GM18861 (cell line): ENCODE data around the gene PLCB1.
"Not testable (repeated sequence)": the region's sequence is repeated elsewhere in the genome, so short reads cannot be mapped to it uniquely, and the experiment has no call there.

Experiments used
- ATAC-seq: cut with Tn5 transposase; IDR thresholded peaks from one replicate; pipeline ENCODE4 v1.9.1; 2021; ENCODE audit not compliant: unreplicated experiment

Gene PLCB1

DNA sequence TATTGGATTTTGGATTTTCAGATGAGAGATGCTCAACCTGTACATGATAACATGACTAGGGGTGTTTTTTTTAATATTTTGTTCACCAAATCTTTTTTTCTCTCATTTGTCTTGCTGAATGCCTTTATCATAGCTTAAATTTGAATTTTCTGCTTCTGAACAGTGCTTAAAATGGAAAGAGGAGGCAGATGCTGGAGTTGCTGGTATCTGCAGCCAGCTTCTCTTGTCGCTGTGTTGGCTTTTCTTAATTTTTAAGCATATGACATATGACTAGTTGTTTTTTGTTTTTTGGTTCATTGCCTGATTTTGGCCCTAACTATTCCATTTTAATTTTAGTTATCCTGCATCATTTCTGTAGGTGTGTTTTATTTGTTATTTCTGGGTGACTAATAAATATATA lies 196.1 kb downstream of the PLCB1 start:
- no peak for ATAC-seq

DNA sequence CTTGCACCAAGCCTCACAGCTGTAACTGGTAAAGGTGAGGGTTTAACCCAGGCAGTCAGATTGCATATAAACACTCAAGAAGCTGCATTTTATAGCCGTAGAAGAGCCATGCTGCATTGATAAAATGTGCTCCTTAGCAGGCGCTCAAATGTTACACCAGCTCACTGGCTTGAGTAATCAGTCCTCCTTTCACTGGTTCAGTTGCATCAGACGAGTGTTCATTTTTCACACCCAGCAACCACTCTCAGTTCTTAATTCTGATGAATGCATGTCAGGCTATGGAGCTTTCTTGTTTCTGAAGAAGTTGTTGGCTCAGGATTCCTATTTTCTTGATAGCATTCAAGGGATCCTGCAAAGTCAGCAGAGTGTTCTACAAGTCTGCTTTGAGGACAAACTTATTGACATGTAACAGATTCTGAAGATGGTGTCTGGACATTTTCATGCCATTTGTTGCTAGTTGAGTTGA lies 198.3 kb downstream of the PLCB1 start:
- ATAC-seq, result no peak

DNA sequence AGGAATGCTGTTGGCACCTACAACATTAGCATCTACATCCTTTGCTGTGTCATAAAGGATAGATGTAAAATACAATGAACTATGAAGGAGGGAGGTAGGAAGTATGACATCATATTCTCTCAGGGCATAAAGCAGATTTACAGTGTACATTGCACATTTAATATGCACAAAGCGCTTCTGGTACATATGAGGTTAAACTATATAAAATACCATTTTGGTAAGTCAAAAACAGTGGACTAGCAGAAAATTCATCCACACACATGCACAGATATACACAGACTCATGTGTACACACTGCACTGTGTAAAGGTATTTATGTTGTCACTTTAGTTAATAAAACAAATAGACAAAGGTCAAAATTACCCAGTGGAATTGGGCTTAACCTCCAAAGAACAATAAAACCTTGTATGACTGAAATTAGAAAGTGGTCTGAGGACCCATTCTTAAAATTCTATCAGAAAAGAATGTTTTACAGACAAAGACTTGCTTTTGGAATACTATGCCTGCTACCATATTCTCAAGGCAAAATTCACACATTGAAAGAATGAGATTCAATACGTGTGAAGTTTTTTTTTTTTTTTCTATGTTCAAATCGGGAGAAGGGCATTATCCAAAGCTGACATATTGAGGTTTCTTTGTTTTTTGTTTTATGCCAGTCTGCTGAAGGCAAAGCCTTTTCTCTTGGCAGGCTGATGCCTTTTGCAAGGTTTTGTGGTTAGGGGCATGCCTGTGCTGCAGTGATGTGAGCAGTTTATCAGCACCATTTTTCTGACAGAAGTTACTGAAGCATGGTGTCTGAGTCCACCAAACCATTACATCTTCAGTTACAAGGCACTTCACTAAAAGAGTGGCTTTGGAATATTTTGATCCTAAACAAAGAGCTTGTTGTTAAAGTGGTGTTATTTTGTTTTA lies 199.0 kb downstream of the PLCB1 start:
- no peak for ATAC-seq

DNA sequence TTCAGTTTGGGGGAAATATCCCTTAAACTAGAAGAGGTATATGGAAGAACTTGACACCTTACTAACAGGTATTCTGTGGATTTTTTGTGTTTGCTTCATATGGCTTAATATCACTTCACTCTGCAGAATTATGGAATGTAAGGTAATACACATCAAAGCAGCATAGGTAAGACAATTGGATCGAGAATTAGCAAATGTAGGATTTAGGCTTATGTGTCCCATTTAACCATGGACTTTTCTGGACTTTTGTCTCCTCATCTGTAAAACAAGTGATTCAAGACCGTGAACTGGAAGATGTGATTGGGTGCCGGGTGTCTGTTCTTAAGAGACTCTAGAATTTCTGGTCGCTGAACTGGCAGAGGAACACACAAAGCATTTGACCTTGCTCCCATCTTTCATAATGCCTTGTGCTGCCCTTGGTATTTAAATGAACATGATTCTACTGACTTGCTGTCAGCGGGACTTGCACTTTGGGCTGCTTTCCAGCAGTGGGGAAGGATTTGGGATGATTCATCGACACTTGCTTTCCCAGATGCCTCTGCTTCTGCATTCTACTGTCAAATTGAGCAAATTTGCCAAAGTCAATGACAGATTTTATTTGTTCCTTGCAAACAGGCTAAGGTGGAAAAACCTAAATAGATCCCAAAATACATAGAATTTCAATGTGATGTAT lies 199.8 kb downstream of the PLCB1 start:
- no peak for ATAC-seq

DNA sequence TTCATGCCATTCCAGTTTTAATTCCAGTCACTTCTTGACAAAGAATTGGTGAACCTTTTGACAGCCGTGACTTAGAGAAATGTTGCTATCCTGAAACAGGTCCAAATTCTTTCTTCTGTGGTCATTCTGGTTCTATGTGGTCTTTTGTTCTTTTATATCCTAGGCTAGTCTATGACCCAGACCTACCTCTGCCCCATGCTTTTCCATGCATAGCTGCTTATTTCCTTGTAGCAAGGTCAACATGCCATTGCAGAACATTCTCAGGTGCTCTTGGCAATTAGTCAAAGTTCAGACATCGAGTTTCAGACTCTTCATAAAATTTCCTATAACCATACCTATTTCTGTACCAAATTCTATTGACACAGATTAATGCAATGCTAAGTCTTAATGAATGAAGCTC lies 202.6 kb downstream of the PLCB1 start:
- ATAC-seq, result no peak

DNA sequence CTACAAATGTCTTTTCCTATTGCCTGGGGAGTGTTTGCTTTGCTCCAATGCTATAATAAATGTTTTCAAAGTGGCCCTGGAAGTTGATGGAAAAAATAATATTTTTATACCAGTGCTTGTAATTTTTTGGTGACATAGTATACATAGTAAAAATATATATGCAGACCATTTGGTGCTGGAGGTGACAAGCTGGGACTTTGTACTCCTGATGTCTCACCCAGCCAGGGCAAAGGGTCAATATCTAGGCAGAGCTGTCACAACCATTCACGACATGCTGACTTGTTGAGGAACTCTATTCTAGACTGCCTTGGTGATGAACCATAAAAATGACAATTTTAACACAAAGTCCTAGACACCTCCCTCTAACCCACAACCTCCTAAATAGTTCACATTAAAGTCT lies 203.0 kb downstream of the PLCB1 start:
- ATAC-seq, result no peak

DNA sequence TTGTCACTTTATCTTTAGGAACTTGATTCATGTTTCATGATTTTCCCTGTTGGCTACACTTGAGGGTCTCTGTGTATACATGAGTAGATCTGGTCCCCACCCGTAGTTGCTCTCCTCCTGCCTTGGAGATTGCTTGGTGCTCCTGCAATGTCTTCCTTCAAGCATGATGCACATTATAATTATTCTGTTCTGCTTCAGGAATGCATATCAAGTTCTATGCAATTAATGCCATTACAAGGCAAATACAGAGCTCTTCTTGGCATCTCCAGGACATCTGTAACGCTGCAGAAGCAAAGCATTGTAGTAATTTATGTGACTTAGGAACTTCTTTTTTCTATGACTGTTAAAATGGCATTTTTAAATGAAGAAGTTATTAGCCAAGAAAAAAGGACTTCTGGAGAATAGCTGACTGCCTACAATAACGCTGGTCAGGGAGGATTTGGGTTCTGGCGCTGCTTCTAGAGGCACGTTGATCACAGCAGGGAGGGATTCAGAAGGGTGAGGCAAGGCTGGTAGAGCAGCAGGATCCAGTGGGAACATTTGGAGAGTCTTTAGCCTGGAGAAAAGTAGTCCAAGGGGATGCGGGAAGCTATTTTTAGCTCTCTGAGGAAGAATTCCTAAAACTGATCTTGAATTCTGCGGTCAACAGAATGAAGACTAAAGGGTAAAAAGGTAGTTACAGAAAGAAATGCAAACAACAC lies 203.6 kb downstream of the PLCB1 start:
- ATAC-seq, result no peak

DNA sequence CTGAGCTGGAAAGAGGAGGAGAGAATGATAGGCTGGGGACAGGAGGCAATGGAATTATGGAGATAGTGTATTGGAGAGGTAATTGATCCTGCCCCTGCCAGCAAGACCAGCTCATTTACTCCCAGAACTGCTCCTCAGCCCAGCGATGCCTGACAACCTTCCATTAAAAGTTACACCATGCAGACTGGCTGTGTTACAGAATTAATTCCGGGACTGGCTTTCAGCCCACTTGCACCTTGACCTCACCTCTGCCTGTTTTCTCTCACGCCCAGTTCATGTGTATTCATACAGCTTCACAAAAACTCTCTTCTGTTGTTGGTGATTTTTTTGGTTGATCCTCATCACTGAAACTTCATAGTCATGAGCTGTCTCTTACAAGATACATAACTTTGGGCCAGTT lies 207.3 kb downstream of the PLCB1 start:
- ATAC-seq, result no peak

DNA sequence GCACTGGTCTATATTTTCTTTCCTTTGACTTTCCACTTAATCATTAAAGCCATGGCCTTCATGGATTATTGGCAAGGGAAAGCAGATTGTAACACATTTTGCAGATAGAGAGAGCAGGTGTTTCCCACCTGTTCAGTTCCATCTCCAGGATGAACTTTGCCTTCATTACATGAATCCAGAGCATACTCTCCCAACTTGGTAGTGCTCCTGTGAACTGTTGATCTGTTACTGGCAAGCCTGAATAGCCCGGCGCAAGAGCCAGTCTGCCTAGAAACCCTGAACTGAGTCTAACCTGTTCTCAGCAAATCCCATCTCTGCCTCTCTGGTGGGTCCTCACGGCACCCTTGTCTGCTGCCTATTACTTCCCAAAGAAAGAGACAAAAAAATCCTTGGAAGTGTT lies 210.3 kb downstream of the PLCB1 start:
- no peak for ATAC-seq

DNA sequence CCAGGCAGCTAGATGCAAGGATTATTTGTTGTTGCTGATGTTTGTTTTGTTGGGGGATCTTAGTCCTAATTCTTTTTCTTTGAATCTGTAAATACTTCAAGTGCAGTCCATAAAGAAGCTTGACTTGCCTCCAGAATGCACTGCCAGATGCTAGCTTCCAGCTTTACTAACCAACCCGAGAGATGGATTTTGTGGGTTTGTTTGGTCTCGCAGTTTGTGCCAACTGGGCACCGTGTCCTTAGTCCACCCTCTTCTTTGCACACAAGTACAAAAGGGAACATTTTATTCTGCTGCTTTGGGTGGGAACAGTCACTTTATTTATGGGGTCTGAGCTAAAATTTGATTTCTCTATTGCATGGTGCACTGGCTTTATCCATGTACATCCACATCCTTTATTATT lies 212.0 kb downstream of the PLCB1 start:
- no peak for ATAC-seq

DNA sequence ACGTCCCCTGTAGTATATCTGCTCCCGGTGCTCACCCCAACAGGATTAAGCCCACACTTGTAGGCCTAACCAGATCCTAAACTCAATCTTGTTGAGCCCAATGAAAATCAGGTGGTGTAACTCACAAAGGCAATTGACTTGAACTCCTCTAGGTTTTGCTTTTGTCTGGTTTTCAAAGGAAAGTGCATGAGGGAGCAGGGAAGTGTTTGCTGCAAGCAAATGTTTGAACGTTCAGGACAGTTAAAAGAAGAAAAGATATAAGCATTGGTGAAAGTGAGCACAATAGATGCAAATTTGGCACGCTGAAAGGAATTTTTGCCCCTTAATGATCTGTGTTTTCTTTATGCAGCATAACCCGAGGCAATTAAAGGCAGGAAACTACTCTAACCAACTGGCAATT lies 212.6 kb downstream of the PLCB1 start:
- no peak for ATAC-seq

DNA sequence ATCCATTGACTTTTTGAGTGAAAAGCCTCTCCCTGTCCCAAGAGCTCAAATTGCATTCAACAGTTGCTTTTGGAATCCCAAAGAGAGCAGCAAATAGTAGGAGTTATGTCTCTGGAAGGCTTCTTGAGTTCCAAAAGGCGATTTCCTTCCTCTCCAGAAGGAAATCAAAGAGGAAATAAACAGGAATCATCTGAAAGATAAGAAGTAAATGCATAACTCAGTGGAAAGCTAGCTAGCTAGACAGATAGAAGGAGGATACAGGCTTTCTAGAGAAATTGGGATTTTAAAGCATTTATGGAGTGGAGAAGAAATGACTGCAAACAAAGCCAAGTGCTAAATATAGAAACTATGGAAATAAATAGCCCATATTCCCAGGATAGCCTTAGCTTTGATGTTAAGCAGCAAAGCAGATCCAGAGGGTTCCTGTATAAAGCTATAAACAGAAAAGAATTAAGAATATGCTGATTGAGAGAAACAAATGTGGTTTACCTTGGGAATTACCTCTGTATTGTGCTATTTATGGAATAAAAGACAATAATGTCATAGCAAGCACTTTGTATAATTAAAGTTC lies 214.7 kb downstream of the PLCB1 start:
- ATAC-seq, result no peak

DNA sequence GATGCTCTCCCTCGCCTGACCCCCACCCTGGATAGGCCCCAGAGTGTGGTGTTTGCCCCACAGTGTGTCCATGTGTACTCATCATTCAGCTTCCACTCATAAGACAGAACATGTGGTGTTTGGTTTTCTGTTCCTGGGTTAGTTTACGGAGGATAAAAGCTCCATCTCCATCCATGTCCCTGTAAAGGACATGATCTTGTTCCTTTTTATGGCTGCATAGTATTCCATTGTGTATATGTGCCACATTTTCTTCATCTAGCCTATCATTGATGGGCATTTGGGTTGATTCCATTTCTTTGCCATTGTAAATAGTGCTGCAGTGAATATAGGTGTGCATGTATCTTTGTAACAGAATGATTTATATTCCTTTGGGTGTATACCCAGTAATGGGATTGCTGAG lies 218.2 kb downstream of the PLCB1 start:
- ATAC-seq, result not testable (repeated sequence)

DNA sequence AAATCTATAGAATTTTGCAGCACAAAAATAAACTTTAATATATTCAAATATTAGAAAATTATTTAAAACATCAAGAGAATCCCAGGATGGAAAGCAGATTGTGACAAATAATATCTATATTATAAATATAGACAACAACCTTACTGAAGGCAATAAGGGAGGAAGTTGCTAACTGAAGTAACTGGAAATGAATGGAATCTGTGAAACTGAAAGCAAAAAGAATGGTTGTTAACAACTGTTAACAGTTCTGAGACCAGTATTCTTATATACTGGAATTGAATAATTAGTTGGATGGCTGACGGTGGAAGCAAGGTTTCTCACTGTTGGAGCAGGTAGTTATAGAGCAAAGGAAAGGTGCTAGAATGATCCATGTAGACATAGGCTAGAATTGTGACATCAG lies 220.4 kb downstream of the PLCB1 start:
- no peak for ATAC-seq

DNA sequence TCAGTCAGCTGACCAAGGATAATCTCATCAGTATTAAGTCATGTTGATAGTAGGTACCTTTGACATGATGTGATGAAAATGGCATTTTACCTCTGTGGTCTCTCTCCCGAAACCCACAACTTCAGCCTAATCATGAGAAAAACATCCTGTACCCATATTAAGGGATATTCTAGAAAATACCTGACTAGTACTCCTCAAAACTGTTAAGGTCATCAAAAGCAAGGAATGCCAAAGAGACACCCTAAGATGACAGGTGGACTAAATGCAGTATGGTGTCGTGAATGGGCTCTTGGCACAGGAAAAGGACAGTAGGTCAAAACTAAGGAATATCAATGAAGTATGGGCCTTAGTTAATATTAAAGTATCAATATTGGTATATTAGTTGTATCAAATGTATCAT lies 221.4 kb downstream of the PLCB1 start:
- no peak for ATAC-seq

DNA sequence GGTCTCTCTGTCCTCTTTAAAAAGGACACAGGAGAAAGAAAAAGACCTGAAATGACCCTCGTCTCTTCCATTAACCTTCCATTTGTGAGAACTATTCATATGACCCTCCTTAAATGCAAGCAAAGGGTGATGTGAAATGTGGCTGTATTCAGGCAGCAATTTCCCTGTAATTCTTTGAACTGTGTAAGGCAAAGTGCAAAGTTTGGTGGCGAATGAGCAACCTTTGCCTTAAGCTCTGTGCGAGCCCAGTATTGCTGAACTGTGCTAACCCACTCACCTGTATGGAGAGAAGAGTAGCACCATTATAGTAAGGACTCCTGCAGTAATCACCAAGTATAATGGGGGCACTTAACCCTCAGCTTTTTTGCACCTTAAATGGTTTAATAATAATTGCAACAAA lies 223.4 kb downstream of the PLCB1 start:
- ATAC-seq, result no peak

DNA sequence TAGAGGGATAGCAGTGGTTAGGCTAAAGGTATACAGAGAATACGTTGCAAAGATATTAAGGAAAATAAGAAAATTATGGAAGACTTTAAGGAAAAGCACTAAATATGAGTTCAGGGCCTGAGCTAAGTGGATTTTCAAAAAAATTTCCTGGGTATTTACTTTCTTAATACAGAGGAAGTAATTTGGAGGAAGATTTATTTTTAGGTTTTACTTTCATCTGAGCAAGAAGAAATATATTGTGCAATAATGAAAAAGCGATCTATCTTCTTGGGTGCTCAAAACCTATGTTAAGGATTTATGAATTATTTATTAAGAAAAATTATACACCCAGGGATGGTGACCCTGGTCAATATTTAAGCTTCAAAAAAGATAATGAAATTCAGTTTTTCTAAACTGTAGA lies 224.7 kb downstream of the PLCB1 start:
- no peak for ATAC-seq

DNA sequence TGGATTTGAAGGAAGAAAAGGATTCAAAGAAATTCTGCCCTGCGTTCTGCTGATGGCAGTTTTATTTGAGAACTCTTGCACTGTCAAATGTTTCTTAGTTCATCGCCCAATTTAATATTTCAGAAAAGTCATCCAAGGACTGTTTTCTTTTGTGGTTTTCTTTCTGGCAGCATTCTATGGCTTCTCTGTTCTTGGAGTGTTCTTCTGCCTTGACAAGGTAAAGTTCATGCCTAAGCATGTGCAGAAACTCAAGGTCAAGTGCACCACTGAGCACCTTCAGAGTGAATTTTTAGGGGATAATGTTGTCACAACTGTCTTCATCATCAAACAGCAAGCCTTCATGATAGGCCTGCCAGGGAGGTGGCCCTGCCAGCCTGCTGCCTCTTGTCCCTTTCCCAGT lies 225.6 kb downstream of the PLCB1 start:
- no peak for ATAC-seq

DNA sequence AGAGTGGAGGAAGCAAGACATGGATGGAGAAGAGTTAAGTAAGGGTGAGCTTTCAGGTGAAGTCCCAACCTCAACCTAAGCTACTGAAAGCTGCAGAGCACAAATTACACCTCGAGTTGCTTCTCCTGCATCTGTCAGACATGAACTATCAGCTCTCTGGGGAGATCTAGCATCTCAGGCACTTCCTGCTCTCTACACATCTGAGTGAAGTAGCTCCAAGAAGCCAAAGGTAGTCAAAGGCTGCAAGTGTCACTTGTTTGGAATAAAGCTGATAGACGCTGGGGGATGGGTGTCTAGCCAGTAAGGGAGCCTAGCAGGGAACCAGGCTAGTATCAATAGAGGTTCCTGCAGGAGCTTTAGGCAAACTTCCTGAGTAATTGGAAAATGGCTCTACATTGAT lies 228.0 kb downstream of the PLCB1 start:
- no peak for ATAC-seq

DNA sequence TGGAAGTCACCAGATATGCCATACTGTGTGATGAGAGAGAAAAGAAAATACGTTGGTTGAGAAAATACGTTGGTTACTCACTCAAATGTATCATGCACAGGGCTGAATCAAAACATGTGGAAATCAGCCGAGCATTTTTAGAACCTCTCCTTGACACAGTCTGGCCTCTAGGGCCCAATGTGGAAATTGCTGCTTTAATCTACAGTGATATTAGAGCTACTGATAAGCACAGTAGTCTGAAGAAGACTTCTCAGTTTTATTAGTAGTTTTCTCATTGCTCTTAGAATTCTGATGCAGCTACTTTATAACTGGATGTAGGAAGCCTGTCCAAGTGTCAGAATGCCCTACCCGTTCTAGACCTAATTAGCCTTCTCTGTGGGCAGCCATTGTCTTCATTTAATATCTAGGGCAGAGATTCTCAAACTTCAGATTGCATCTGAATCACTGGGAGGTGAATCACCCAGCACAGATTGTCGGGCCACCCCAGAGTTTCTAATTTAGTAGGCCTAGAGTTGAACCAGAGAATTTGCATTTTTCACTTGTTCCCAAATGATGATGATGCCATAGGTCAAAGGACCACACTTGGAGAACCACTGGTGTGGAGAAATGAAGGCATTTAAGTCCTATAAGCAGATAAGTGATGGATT lies 229.1 kb downstream of the PLCB1 start:
- peak; percentile 47 for ATAC-seq

DNA sequence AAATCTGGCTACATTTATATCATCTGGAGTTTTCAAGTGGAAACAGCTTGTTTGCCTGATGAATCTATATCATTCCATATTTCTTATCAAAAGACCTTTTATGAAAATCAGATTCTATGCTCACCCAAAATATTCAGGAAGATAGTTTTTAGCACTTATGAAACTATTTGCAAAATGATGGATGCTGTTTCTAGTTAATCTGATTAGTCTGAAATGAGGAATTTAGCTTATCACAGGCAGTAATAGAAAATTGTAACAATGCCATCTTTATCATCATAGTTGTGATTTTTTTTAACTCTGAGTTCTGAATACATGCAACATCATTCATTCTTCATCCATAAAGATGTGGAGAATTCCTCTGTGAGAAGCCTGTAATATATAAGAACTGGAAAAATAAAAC lies 229.7 kb downstream of the PLCB1 start:
- no peak for ATAC-seq
